ENCODE measurements around the gene BMPR1A. TPM values are rescaled to one million over a fixed set of nuclear protein-coding genes. Genes with fewer than 3 reads are reported as not detected.
"Not testable (repeated sequence)": the region's sequence is repeated elsewhere in the genome, so short reads cannot be mapped to it uniquely, and the experiment has no call there.

BMPR1A gene
- total RNA-seq, 2 donors from 2014 or later, result 9.9 to 12.2 TPM

DNA sequence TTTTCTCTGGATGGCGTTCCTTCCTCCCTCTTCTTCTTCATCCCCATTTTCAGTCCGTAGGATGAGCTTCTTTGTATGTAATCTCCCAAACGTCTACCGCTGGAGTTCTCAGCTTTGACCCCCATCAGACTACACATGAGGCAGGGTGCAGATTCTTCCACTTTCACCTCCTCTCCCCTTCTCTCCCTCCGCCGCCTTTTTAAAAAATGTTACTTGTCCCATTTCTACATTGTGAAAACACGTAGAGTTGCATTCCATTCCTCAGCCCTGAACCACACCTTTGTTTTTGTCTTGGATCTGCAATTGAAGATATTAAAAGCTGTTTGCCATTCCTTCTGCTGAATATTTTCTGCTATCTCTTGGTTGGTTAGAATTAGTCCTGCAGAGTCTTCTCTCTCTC, 218.1 kb downstream of the BMPR1A start:
- no peaks in the 10 kb centered on the region for H3K27me3 ChIP-seq
- no peak for DNase-seq
- TF ChIP-seq, protein P1, sequence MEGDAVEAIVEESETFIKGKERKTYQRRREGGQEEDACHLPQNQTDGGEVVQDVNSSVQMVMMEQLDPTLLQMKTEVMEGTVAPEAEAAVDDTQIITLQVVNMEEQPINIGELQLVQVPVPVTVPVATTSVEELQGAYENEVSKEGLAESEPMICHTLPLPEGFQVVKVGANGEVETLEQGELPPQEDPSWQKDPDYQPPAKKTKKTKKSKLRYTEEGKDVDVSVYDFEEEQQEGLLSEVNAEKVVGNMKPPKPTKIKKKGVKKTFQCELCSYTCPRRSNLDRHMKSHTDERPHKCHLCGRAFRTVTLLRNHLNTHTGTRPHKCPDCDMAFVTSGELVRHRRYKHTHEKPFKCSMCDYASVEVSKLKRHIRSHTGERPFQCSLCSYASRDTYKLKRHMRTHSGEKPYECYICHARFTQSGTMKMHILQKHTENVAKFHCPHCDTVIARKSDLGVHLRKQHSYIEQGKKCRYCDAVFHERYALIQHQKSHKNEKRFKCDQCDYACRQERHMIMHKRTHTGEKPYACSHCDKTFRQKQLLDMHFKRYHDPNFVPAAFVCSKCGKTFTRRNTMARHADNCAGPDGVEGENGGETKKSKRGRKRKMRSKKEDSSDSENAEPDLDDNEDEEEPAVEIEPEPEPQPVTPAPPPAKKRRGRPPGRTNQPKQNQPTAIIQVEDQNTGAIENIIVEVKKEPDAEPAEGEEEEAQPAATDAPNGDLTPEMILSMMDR (IDR thresholded peaks at IDR 0.05), result no peak
- no peak for TF ChIP-seq POLR2A (IDR thresholded peaks at IDR 0.05)
- H3K9me3 ChIP-seq, result no peaks in the 10 kb centered on the region
- WGBS, 2 donors, result 75 to 79% methylated on average over 7 of the region's 7 CpGs
- no peak for ATAC-seq
- H3K27ac ChIP-seq, result no peak overlapping the region
- H3K4me1 ChIP-seq, result peaks cover 20% of the 10 kb centered on the region
- H3K4me3 ChIP-seq, result no peak overlapping the region
- intact Hi-C loops (cut with DNase I), result no loop called here
- H3K36me3 ChIP-seq (replicated peaks in 1 of 2; ENCODE audit: insufficient read depth in 1 of 2, low read depth in 2 of 2), result no peaks in the 10 kb centered on the region

DNA sequence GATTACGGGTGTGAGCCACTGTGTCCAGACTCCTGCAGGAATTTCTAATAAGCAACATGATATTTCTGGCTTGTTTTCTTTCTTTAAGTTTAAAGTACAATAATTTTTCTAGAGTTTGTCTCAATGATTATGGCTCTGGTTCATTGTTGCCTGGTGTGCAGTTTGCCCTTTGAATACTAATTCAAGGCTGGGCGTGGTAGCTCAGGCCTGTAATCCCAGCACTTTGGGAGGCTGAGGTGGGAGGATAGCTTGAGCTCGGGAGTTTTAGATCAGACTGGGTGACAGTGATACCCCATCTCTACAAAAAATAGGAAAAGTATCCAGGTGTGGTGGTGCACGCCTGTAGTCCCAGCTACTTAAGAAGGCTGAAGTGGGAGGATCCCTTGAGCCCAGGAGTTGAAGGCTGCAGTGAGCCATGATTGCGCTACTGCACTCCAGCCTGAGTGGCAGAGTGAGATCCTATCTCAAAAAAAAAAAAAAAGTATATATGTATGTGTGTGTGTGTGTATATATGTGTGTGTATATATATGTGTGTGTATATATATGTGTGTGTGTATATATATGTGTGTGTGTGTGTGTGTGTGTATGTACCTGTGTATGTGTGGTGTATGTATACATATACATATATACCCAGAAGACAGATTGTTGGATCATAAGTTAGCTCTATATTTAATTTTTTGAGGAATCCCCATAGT, 220.1 kb downstream of the BMPR1A start:
- Histone ChIP-seq H3K27me3 (no peaks in the 10 kb centered on the region), H3K36me3 (replicated peaks in 1 of 2; ENCODE audit: insufficient read depth in 1 of 2, low read depth in 2 of 2) (no peaks in the 10 kb centered on the region), H3K4me3 (no peak overlapping the region), H3K9me3 (no peaks in the 10 kb centered on the region), H3K4me1 (peaks cover 21% of the 10 kb centered on the region), H3K27ac (no peak overlapping the region)
- 95 to 96% methylated on average over 5 of the region's 5 CpGs for WGBS, 2 donors
- DNase-seq, result no peak
- TF ChIP-seq POLR2A (IDR thresholded peaks at IDR 0.05), result no peak
- TF ChIP-seq, protein P1 (IDR thresholded peaks at IDR 0.05), result no peak
- ATAC-seq, result no peak
- intact Hi-C loops (cut with DNase I), result no loop called here

DNA sequence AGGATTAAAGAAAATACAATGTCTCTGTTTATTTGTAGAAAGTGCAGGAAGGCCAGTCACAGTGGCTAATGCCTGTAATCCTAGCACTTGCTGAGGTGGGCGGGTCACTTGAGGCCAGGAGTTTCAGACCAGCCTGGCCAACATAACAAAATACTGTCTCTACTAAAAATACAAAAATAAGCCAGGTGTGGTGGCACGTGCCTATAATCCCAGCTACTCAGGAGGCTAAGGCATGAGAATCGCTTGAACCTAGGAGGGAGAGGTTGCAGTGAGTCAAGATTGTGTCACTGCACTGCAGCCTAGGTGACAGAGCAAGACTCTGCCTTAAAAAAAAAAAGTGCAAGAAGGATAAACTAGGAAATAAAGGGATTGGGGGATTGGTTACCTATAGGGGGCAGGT, 222.0 kb downstream of the BMPR1A start:
- not testable (repeated sequence) for H3K4me3 ChIP-seq, DNase-seq
- 81 to 93% methylated on average over 3 of the region's 3 CpGs for WGBS, 2 donors

DNA sequence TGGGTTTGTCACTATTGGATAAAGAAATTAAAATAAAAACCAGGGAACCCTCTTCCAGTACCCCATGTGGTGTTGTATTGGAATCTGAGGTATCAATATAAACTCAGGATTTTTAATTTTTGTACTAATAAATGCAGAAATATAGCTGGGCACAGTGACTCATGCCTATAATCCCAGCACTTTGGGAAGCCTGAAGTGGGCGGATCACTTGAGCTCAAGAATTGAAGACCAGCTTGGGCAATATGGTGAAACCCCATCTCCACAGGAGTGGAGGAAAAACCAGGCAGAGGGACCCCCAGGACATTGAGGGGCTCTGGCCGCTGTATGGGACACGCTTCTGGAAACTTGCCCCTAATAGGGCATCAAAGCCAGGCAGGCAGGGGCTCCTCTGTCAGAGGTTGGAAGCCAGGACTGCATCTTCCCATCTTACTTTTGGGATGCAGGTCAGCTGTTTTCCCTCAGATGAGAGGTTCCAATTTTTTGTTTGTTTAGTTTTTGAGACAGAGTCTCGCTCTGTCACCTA, 222.9 kb downstream of the BMPR1A start:
- DNase-seq (no peak), ATAC-seq (no peak)
- Histone ChIP-seq H3K36me3 (replicated peaks in 1 of 2; ENCODE audit: insufficient read depth in 1 of 2, low read depth in 2 of 2) (no peaks in the 10 kb centered on the region), H3K27me3 (no peaks in the 10 kb centered on the region), H3K9me3 (no peaks in the 10 kb centered on the region), H3K27ac (peak overlapping the region in 1 of 4 donors; percentile 12), H3K4me3 (no peak overlapping the region), H3K4me1 (peaks cover 12% of the 10 kb centered on the region)
- TF ChIP-seq, protein P1 (IDR thresholded peaks at IDR 0.05), result no peak
- intact Hi-C loops (cut with DNase I), result no loop called here
- WGBS, 2 donors, result 78 to 81% methylated on average over 4 of the region's 4 CpGs

More for the DNA sequence above, 222.0 kb downstream of the BMPR1A start:
- peaks cover 12% of the 10 kb centered on the region for H3K4me1 ChIP-seq
- H3K9me3 ChIP-seq; H3K27me3 ChIP-seq; H3K36me3 ChIP-seq (replicated peaks in 1 of 2; ENCODE audit: insufficient read depth in 1 of 2, low read depth in 2 of 2); intact Hi-C loops (cut with DNase I); ATAC-seq; H3K27ac ChIP-seq: not testable (repeated sequence)

DNA sequence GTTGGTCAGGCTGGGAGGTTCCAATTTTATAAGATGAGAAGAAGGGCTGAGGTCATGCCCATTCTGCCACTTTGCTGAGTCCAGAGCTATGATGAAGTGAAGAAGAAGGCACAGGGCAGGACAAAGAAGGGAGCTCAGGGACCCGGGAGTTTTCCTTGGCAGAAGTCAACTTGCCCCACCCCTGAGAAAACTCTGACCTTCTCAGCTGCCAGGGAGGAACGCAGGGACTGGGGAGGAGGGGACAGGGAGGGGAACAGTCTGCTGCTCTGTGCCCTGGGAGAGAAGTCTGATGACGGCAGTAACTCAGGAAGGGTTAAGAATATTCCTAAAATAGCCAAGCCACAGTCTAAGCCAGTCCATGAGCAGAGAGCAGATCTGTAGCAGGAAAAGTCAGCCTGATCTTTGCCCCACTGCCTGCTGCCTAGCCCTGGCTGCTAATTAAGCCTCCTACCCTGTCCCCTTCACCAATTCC, 223.6 kb downstream of the BMPR1A start:
- H3K27me3 ChIP-seq, result no peaks in the 10 kb centered on the region
- 8 to 15% methylated on average over 3 of the region's 3 CpGs for WGBS, 2 donors
- no peaks in the 10 kb centered on the region for H3K36me3 ChIP-seq (replicated peaks in 1 of 2; ENCODE audit: insufficient read depth in 1 of 2, low read depth in 2 of 2)
- no peak for TF ChIP-seq POLR2A (IDR thresholded peaks at IDR 0.05)
- TF ChIP-seq, protein P1 (IDR thresholded peaks at IDR 0.05), result no peak
- intact Hi-C loops (cut with DNase I), result no loop called here
- H3K27ac ChIP-seq, result peak overlapping the region in 1 of 4 donors; percentile 45
- H3K4me3 ChIP-seq, result no peak overlapping the region
- peak in 1 of 4 donors; percentile 39 for DNase-seq
- peak; percentile 66 for ATAC-seq
- H3K9me3 ChIP-seq, result no peaks in the 10 kb centered on the region
- peaks cover 12% of the 10 kb centered on the region for H3K4me1 ChIP-seq

DNA sequence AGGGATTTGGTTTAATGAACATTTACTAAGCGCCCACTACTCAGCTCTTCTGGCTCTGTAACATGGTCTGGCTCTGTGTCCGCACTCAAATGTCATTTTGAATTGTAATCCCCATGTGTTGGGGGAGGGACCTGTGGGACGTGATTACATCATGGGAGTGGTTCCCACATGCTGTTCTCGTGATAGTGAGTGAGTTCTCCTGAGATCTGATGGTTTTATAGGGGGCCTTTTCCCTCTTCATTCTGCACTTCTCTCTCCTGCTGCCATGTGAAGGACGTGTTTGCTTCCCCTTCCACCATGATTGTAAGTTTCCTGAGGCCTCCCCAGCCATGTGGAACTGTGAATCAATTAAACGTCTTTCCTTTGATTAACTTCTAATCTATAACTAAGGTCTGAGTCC, 224.6 kb downstream of the BMPR1A start:
- H3K4me3 ChIP-seq; H3K9me3 ChIP-seq; H3K27me3 ChIP-seq; intact Hi-C loops (cut with DNase I); DNase-seq; ATAC-seq; H3K36me3 ChIP-seq (replicated peaks in 1 of 2; ENCODE audit: insufficient read depth in 1 of 2, low read depth in 2 of 2); H3K27ac ChIP-seq: not testable (repeated sequence)
- 75 to 80% methylated on average over 6 of the region's 6 CpGs for WGBS, 2 donors
- peaks cover 12% of the 10 kb centered on the region for H3K4me1 ChIP-seq

Data from body of pancreas (tissue), 4 donors.